Hematopoietic multipotent progenitor cell treated with erythropoietin and hydrocortisone succinate and interleukin-3 and kit ligand, for 17 days (in vitro differentiated cells): ENCODE measurements around the gene TMF1.

Experiments used
- DNase-seq: peaks from one replicate; pipeline ENCODE4 v3.0.0-alpha.2; 2015; ENCODE audit warnings: low spot score

The TMF1 gene

GRCh38 chr3:68977486-68978167 lies 74.5 kb downstream of the TMF1 start:
- DNase-seq = peak; percentile 45

GRCh38 chr3:68974711-68975110 lies 77.4 kb downstream of the TMF1 start:
- no peak for DNase-seq

- no peak for DNase-seq
These were observed 78.5 kb downstream of the TMF1 start for GRCh38 chr3:68973639-68974038.

GRCh38 chr3:68972358-68972979 lies 79.7 kb downstream of the TMF1 start:
- peak; percentile 42 for DNase-seq
